Gastrocnemius medialis (tissue), 4 donors: Measurements from ENCODE around the gene HEBP1.

Experiments
- POLR2A ChIP-seq, 2 donors: fragments of 450-650 bp; IDR thresholded peaks; one replicate each; pipeline ENCODE4 v1.6.1; 2017; ENCODE audit warnings: antibody characterized with exemption in 2 of 2, mild to moderate bottlenecking in 2 of 2, moderate library complexity in 2 of 2
- TF ChIP-seq, protein P1 (sequence below), 5 experiments: fragments of 450-650 bp in 3 of 5; fragments of 200-600 bp in 2 of 5; sonication (generic) in 2 of 5; IDR thresholded peaks in 4 of 5; conservative IDR thresholded peaks in 1 of 5; 1 replicate in 4 of 5; 2 replicates in 1 of 5; pipeline ENCODE4 v1.5.1; 2016 to 2019; ENCODE audit warnings: antibody characterized with exemption in 5 of 5, mild to moderate bottlenecking in 3 of 5, moderate library complexity in 3 of 5

DNA sequence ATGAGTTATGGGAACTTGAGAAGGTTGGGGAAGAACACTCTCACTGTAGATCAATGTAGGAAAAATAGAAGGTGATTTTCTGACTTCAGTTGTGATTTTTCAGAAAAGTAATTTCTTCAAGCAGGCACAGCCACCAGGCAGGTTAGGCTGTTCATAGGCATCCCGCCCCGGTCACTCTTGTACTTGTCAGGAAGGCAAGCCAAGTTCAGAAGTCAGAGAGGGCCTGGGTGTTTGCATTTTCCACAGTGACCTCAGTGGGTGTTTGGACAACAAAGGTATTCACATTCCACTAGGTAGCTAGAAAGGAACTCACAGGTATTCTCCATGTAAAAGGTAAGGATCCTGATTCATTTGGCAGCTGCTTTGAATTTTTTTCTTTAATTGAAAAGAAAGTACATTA is 41.2 kb upstream of the HEBP1 start:
- TF ChIP-seq, protein P1, sequence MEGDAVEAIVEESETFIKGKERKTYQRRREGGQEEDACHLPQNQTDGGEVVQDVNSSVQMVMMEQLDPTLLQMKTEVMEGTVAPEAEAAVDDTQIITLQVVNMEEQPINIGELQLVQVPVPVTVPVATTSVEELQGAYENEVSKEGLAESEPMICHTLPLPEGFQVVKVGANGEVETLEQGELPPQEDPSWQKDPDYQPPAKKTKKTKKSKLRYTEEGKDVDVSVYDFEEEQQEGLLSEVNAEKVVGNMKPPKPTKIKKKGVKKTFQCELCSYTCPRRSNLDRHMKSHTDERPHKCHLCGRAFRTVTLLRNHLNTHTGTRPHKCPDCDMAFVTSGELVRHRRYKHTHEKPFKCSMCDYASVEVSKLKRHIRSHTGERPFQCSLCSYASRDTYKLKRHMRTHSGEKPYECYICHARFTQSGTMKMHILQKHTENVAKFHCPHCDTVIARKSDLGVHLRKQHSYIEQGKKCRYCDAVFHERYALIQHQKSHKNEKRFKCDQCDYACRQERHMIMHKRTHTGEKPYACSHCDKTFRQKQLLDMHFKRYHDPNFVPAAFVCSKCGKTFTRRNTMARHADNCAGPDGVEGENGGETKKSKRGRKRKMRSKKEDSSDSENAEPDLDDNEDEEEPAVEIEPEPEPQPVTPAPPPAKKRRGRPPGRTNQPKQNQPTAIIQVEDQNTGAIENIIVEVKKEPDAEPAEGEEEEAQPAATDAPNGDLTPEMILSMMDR (IDR thresholded peaks at IDR 0.05 in 4 of 5, conservative IDR thresholded peaks at IDR 0.05 in 1 of 5): no peak
- TF ChIP-seq POLR2A (IDR thresholded peaks at IDR 0.05): no peak
